ENCODE results near the gene PIM2. TPM values are rescaled to one million over a fixed set of nuclear protein-coding genes. Genes with fewer than 3 reads are reported as not detected.

The PIM2 gene
- total and polyA plus RNA-seq, 9 of the 15 experiments (the other 6 are each of a cell fraction or from before 2014, with no cell fraction given): 67.6 to 191 (median 108) TPM

- peak; percentile 50; the same call in 1 of the 2 replicates for TF ChIP-seq CC2D1A (IDR thresholded peaks at IDR 0.05)
- no peak for TF ChIP-seq ZNF512 (tag; IDR thresholded peaks at IDR 0.05)
- TF ChIP-seq SP1 (CRISPR knock-in tag; IDR thresholded peaks at IDR 0.05): peak; percentile 93
- TF ChIP-seq ZBTB33 (CRISPR knock-in tag; IDR thresholded peaks at IDR 0.05): 0 out of 2 replicates have a peak, but pooled peaks have one; percentile 20
- no peak for TF ChIP-seq ETV6 (IDR thresholded peaks at IDR 0.05; ENCODE audit: borderline replicate concordance in 1 of 2, low read depth in 2 of 2, low read length in 1 of 2)
- no peak for TF ChIP-seq ETV6 (CRISPR knock-in tag; IDR thresholded peaks at IDR 0.05; ENCODE audit: borderline replicate concordance)
- TF ChIP-seq ZNF639 (CRISPR knock-in tag; conservative IDR thresholded peaks at IDR 0.05 in 1 of 2, IDR thresholded peaks at IDR 0.05 in 1 of 2): no peak
Measured at GRCh38 chrX:48891402-48892288, 27.2 kb downstream of the PIM2 start (continued).

Data from K562 (cell line).